ENCODE results near the gene OXT. TPM values are rescaled to one million over a fixed set of nuclear protein-coding genes. Genes with fewer than 3 reads are reported as not detected.

Gene OXT
- total RNA-seq, 3 donors from 2014 or later: 0.66 TPM; not detected in 2

DNA sequence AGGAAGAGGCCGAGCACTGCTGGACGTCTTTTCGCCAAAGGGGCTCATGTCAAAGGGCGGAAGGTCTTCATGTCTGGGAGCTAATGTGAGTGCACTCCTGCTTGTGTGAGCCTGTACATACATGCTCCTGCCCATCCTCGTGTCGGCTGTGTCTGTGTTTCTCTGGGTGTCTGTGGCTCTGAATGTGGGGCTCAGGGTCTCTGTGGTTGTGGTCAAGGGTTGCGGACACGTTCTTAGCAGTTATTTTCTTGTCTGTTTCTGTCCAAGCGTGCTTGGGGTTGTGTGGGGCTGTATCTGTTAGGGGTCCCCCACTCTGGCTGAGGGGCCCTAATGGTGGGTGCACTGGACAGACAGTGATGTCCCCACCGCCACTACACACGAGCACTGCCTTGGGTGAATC, 10.2 kb downstream of the OXT start:
- H3K4me1 ChIP-seq (ENCODE audit: low read depth): peaks cover 10% of the 10 kb centered on the region
- no peaks in the 10 kb centered on the region for H3K36me3 ChIP-seq (ENCODE audit: low read depth)
- intact Hi-C loops (cut with DNase I, micrococcal nuclease): no loop called here
- no peak for ATAC-seq
- no peak overlapping the region for H3K4me3 ChIP-seq
- TF ChIP-seq, protein P1, sequence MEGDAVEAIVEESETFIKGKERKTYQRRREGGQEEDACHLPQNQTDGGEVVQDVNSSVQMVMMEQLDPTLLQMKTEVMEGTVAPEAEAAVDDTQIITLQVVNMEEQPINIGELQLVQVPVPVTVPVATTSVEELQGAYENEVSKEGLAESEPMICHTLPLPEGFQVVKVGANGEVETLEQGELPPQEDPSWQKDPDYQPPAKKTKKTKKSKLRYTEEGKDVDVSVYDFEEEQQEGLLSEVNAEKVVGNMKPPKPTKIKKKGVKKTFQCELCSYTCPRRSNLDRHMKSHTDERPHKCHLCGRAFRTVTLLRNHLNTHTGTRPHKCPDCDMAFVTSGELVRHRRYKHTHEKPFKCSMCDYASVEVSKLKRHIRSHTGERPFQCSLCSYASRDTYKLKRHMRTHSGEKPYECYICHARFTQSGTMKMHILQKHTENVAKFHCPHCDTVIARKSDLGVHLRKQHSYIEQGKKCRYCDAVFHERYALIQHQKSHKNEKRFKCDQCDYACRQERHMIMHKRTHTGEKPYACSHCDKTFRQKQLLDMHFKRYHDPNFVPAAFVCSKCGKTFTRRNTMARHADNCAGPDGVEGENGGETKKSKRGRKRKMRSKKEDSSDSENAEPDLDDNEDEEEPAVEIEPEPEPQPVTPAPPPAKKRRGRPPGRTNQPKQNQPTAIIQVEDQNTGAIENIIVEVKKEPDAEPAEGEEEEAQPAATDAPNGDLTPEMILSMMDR (IDR thresholded peaks at IDR 0.05): no peak
- DNase-seq: no peak
- H3K9me3 ChIP-seq: no peaks in the 10 kb centered on the region

DNA sequence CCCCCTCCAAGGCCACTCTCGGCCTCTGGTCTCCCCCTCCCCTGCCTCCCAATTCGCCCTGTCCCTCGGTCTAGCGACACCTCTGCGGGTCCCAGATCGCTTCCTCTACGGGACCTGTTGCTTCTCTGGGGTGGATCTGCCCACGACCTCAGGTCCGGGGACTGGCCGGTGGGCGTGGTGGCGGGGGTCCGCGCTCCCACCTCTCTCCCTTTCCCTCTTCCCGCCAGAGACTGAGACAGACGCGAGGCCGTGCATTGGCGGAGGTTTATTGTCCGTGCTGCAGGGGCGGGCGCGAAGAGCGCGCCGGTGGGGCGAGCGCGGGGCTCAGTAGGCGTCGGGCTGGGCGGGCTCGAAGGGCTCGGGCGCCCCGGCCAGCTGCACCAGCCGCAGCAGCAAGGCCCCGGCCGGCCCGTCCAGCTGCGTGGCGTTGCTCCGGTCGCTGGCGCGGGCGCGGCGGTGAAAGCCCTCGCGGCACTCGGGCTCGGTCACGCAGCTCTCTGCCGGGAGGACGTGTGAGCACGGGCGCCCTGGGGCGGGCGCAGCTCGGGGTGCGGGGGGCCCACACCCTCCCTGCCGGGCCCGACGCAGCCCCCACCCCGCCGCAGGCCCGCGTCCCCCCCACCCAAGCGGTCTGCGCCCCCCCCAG, 11.0 kb downstream of the OXT start:
- Histone ChIP-seq H3K4me3 (no peak overlapping the region), H3K36me3 (ENCODE audit: low read depth) (no peaks in the 10 kb centered on the region), H3K9me3 (no peaks in the 10 kb centered on the region), H3K4me1 (ENCODE audit: low read depth) (peaks cover 10% of the 10 kb centered on the region)
- TF ChIP-seq, protein P1 (IDR thresholded peaks at IDR 0.05): no peak
- ATAC-seq (no peak), DNase-seq (no peak)
- intact Hi-C loops (cut with DNase I, micrococcal nuclease): no loop called here

DNA sequence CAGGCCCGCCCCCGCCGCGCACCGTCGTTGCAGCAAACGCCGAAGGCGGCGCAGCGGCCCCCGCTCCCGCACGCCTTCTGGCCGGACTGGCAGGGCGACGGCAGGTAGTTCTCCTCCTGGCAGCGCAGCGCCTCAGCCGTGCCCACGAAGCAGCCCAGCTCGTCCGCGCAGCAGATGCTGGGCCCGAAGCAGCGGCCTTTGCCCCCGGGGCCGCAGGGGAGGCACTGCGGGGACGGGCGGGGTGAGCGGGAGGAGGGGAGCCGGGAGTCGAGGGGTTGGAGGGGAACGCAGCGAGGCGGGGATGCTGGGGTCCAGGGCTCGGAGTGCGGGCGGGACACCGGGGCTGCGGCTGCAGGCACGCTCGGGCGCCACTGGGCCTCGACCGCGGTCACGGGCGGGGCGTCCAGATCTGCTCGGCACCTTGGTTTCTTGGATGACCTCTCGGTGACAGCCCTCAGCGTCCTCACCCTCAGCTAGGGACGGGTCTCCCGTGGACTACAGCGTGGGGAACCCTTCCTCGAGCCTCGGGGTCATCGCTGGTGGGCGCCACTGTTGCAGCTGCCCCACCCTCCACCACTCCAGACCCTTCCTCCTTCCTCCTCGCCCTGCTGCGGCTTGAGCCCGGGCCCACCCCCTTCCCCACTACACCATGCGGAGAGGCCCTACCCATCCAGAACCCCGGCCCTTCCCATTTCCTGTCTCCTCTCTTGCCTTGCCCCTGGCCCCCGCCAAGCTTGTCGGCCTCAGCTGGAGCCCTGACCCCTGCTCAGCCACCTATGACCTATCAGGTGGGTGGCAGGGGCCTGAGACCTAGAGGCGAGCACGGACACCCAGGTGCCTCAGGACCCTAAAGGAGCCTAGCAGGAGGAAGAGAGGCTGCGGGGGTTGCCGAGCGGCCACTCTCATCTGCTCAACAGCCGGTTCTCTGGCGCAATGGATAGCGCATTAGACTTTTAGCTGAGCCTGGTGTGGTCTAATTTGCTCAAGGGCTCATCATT, 11.8 kb downstream of the OXT start:
- peak in 1 of 3 donors; percentile 26 for DNase-seq
- TF ChIP-seq, protein P1 (IDR thresholded peaks at IDR 0.05): no peak
- no peaks in the 10 kb centered on the region for H3K9me3 ChIP-seq
- H3K36me3 ChIP-seq (ENCODE audit: low read depth): no peaks in the 10 kb centered on the region
- no peak overlapping the region for H3K4me3 ChIP-seq
- intact Hi-C loops (cut with DNase I, micrococcal nuclease): no loop called here
- peaks cover 10% of the 10 kb centered on the region for H3K4me1 ChIP-seq (ENCODE audit: low read depth)
- ATAC-seq: no peak

DNA sequence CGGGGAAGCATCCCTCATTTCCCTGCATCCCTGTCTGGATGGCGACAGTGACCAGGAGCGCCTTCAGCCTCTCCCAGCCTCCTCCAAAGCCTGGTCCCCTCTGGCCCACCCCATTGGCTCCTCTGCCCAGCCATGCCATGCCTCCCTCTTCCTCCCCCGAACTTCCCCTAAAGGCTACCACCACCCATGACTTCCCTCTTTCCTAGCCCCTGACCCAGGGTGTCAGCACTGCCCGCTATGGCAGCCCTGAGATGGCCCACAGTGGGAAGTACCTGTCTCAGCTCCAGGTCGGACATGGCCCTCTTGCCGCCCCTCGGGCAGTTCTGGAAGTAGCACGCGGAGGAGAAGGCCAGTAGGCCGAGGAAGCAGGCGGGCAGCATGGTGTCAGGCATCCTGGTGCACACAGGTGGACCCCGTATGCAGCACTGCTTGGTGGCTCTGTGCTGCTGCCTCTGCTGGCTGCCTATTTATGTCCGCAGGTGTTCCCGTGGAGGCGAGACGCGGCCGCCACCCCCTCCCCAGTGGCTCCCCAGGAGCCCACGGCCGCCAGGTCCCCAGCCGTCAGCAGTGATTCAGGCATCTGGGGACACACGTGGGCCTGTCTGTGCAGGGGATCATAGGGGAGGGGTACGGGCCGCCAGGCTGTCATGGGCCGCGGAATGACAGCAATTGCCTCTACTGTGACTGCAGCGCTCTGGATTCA, 13.0 kb downstream of the OXT start, which contains the start of gene AVP:
AVP (minus strand) TSS at position 442 of the 703 bp plus-strand sequence; CDS start at position 392, 50 bp downstream.
- no peak for ATAC-seq
- intact Hi-C loops (cut with DNase I, micrococcal nuclease): no loop called here

DNA sequence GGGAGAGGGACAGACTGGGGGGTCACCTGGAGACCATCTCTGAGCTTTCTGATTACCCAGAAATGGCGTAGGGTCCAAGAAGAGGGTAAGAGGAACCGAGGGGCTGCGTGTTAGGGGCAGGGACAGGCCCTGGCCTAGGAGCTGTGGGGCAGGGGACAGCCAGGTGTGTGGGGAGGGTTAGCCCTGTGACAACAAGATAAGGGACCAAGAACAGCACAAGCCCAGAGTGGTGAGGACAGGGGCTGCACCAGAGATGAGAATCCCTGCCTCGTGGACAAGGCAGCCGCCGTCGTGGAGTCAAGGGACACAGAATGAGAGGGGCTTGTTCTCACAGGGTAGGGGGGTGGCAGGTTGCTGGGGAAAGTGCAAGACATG, 13.6 kb downstream of the OXT start:
- TF ChIP-seq, protein P1 (IDR thresholded peaks at IDR 0.05): no peak
- no peak overlapping the region for H3K4me3 ChIP-seq
- H3K4me1 ChIP-seq (ENCODE audit: low read depth): peaks cover 10% of the 10 kb centered on the region
- ATAC-seq: no peak
- H3K36me3 ChIP-seq (ENCODE audit: low read depth): no peaks in the 10 kb centered on the region
- no peak for DNase-seq
- no peaks in the 10 kb centered on the region for H3K9me3 ChIP-seq
- intact Hi-C loops (cut with DNase I, micrococcal nuclease): no loop called here

More for the DNA sequence above, 13.0 kb downstream of the OXT start, which contains the start of gene AVP:
- no peaks in the 10 kb centered on the region for H3K9me3 ChIP-seq
- H3K4me1 ChIP-seq (ENCODE audit: low read depth): peaks cover 10% of the 10 kb centered on the region
- no peak within 1 kb of the TSS for H3K4me3 ChIP-seq
- TF ChIP-seq, protein P1 (IDR thresholded peaks at IDR 0.05): no peak
- DNase-seq: no peak
- H3K36me3 ChIP-seq (ENCODE audit: low read depth): no peaks in the 10 kb centered on the region
